Osteocyte (in vitro differentiated cells): ENCODE data around the gene MYO1D. TPM values are rescaled to one million over a fixed set of nuclear protein-coding genes. Genes with fewer than 3 reads are reported as not detected.

Experiments
- DNase-seq: peaks from one replicate; pipeline ENCODE4 v3.0.0; 2021; ENCODE audit warnings: mixed read lengths; ENCODE audit not compliant: unreplicated experiment; ENCODE audit errors: extremely low spot score
- H3K27ac Mint-ChIP-seq: one replicate; pipeline ENCODE4 v1.8.0; 2021; ENCODE audit warnings: mild to moderate bottlenecking, mixed read lengths; ENCODE audit not compliant: unreplicated experiment
- H3K27me3 Mint-ChIP-seq: one replicate; pipeline ENCODE4 v1.8.0; 2021; ENCODE audit warnings: mixed read lengths; ENCODE audit not compliant: unreplicated experiment
- H3K36me3 Mint-ChIP-seq: one replicate; pipeline ENCODE4 v1.8.0; 2021; ENCODE audit warnings: mixed read lengths; ENCODE audit not compliant: unreplicated experiment
- H3K4me1 Mint-ChIP-seq: one replicate; pipeline ENCODE4 v1.8.0; 2021; ENCODE audit warnings: mixed read lengths; ENCODE audit not compliant: unreplicated experiment
- H3K4me3 Mint-ChIP-seq: one replicate; pipeline ENCODE4 v1.8.0; 2021; ENCODE audit warnings: mild to moderate bottlenecking, moderate library complexity, mixed read lengths; ENCODE audit not compliant: unreplicated experiment
- H3K9me3 Mint-ChIP-seq: one replicate; pipeline ENCODE4 v1.8.0; 2021; ENCODE audit warnings: mixed read lengths; ENCODE audit not compliant: unreplicated experiment
- CTCF ChIP-seq: fragments of 200-600 bp; sonication (generic); IDR thresholded peaks from 2 replicates; pipeline ENCODE4 v1.5.0; 2021; ENCODE audit warnings: antibody characterized with exemption, mild to moderate bottlenecking, moderate library complexity
- total RNA-seq: library from RNA; stranded (reverse); gene quantifications from 2 replicates; pipeline ENCODE4 v1.2.1, GENCODE V29; 2021

Gene MYO1D
- total RNA-seq, 1 donor from 2014 or later, result 19.1 TPM

DNA sequence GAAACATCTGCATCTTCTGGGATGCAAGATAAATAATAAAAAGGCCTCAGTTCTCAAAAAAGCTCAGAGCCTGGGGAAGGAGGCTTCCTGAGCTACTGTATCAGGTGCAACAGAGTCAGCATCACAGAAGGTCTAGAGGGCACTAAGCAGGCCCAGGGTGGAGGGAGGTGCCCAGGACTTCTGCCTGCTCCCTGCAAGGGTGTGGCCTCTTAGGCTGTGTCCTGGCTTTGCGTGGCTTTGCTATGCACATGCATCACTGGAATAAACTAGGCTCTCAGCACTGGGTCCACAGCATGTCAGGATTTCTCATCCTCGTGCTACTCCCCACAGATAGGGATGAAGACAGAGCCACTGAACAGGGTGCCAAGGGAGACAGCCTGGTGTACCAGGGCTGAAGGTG, 364.6 kb downstream of the MYO1D start:
- Mint-ChIP-seq H3K4me3 (no peak overlapping the region), H3K4me1 (no peaks in the 10 kb centered on the region), H3K27ac (no peak overlapping the region), H3K36me3 (no peaks in the 10 kb centered on the region), H3K27me3 (no peaks in the 10 kb centered on the region), H3K9me3 (no peaks in the 10 kb centered on the region)
- no peak for DNase-seq
- TF ChIP-seq CTCF, result no peak

- DNase-seq, result no peak
- TF ChIP-seq CTCF, result no peak
- no peak overlapping the region for H3K27ac Mint-ChIP-seq
- H3K4me1 Mint-ChIP-seq, result no peaks in the 10 kb centered on the region
- no peaks in the 10 kb centered on the region for H3K9me3 Mint-ChIP-seq
- H3K4me3 Mint-ChIP-seq, result no peak overlapping the region
- no peaks in the 10 kb centered on the region for H3K27me3 Mint-ChIP-seq
- no peaks in the 10 kb centered on the region for H3K36me3 Mint-ChIP-seq
Measured at GRCh38 chr17:32510466-32510865, 366.5 kb downstream of the MYO1D start.

GRCh38 chr17:32508926-32509325, 368.0 kb downstream of the MYO1D start:
- H3K27ac Mint-ChIP-seq, result no peak overlapping the region
- H3K36me3 Mint-ChIP-seq, result no peaks in the 10 kb centered on the region
- no peak for DNase-seq
- no peak for TF ChIP-seq CTCF
- no peaks in the 10 kb centered on the region for H3K9me3 Mint-ChIP-seq
- H3K4me3 Mint-ChIP-seq, result no peak overlapping the region
- H3K4me1 Mint-ChIP-seq, result peaks cover 3% of the 10 kb centered on the region
- no peaks in the 10 kb centered on the region for H3K27me3 Mint-ChIP-seq

- Mint-ChIP-seq H3K4me3 (no peak overlapping the region), H3K9me3 (peaks cover 3% of the 10 kb centered on the region), H3K4me1 (peaks cover 3% of the 10 kb centered on the region), H3K27ac (no peak overlapping the region), H3K36me3 (no peaks in the 10 kb centered on the region), H3K27me3 (no peaks in the 10 kb centered on the region)
- DNase-seq, result no peak
- TF ChIP-seq CTCF, result no peak
Measured at GRCh38 chr17:32504166-32504990, 372.5 kb downstream of the MYO1D start.

GRCh38 chr17:32503251-32504165, 373.4 kb downstream of the MYO1D start:
- peaks cover 3% of the 10 kb centered on the region for H3K4me1 Mint-ChIP-seq
- TF ChIP-seq CTCF, result no peak
- no peak overlapping the region for H3K4me3 Mint-ChIP-seq
- H3K27ac Mint-ChIP-seq, result no peak overlapping the region
- DNase-seq, result no peak
- H3K27me3 Mint-ChIP-seq, result no peaks in the 10 kb centered on the region
- peaks cover 3% of the 10 kb centered on the region for H3K9me3 Mint-ChIP-seq
- H3K36me3 Mint-ChIP-seq, result no peaks in the 10 kb centered on the region
